GM21367 (cell line): ENCODE data around the gene VKORC1.

Source experiments
- ATAC-seq: cut with Tn5 transposase; IDR thresholded peaks from one replicate; pipeline ENCODE4 v1.9.1; 2021; ENCODE audit not compliant: unreplicated experiment

Gene VKORC1

GRCh38 chr16:31083081-31083480, 11.5 kb downstream of the VKORC1 start:
- ATAC-seq: no peak

GRCh38 chr16:31082368-31083045, 12.1 kb downstream of the VKORC1 start:
- no peak for ATAC-seq

GRCh38 chr16:31081428-31082351, 12.9 kb downstream of the VKORC1 start:
- ATAC-seq: no peak

- ATAC-seq: no peak
These were observed 13.7 kb downstream of the VKORC1 start for GRCh38 chr16:31080756-31081419.

- no peak for ATAC-seq
These were observed 14.5 kb downstream of the VKORC1 start for GRCh38 chr16:31080035-31080629.

- ATAC-seq: no peak
These were observed 15.2 kb downstream of the VKORC1 start for GRCh38 chr16:31079342-31079944.

GRCh38 chr16:31078597-31079341, 15.8 kb downstream of the VKORC1 start:
- no peak for ATAC-seq

- no peak for ATAC-seq
These were observed 16.8 kb downstream of the VKORC1 start for GRCh38 chr16:31077592-31078396.

- ATAC-seq: no peak
These were observed 17.6 kb downstream of the VKORC1 start for GRCh38 chr16:31077024-31077423.

- no peak for ATAC-seq
These were observed 18.3 kb downstream of the VKORC1 start for GRCh38 chr16:31076319-31076718.

- ATAC-seq: no peak
These were observed 19.8 kb downstream of the VKORC1 start for GRCh38 chr16:31074814-31075183.

GRCh38 chr16:31073970-31074813, 20.4 kb downstream of the VKORC1 start, which contains the start of the genes ZNF646 and ZNF668:
ZNF646 (plus strand) TSS chr16:31074422; CDS start chr16:31076325, 1,903 bp downstream.
ZNF668 (minus strand) TSS chr16:31074240; CDS start chr16:31064459, 9,781 bp downstream.
- peak; percentile 60 for ATAC-seq

GRCh38 chr16:31073142-31073969, 21.2 kb downstream of the VKORC1 start:
- ATAC-seq: peak; percentile 41

GRCh38 chr16:31072540-31073141, 22.0 kb downstream of the VKORC1 start:
- ATAC-seq: peak; percentile 2

- ATAC-seq: no peak
These were observed 22.7 kb downstream of the VKORC1 start for GRCh38 chr16:31071861-31072260.

- no peak for ATAC-seq
These were observed 27.3 kb downstream of the VKORC1 start for GRCh38 chr16:31067342-31067741.

- no peak for ATAC-seq
These were observed 29.6 kb downstream of the VKORC1 start for GRCh38 chr16:31064882-31065461.
